PC-9 (cell line): ENCODE data around the gene BUB1B.

Experiments
- EZH2 ChIP-seq: fragments of 200-600 bp; sonication (generic); IDR thresholded peaks from 2 replicates; pipeline ENCODE4 v1.8.0; 2017; ENCODE audit warnings: antibody characterized with exemption, low read depth
- TF ChIP-seq, protein P1 (sequence below): fragments of 200-600 bp; sonication (generic); conservative IDR thresholded peaks from 2 replicates; pipeline ENCODE4 v1.6.1; 2017; ENCODE audit warnings: mixed run types, antibody characterized with exemption, mild to moderate bottlenecking, moderate library complexity

DNA sequence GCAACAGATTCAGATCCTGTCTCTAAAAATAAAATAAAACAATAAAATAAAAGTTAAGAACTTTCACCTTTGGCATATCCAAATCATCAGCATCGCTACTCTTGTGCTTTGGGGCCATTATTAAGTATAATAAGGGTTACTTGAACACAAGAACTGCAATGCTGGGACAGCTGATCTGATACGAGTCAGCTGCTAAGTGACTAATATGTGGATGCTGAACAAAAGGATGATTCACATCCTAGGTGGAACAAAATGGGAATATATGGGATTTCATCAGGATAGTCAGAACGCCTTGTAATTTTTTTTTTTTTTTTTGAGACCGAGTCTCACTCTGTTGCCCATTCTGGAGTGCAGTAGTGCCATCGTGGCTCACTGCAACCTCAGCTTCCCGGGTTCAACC is 29.7 kb downstream of the BUB1B start:
- TF ChIP-seq, protein P1, sequence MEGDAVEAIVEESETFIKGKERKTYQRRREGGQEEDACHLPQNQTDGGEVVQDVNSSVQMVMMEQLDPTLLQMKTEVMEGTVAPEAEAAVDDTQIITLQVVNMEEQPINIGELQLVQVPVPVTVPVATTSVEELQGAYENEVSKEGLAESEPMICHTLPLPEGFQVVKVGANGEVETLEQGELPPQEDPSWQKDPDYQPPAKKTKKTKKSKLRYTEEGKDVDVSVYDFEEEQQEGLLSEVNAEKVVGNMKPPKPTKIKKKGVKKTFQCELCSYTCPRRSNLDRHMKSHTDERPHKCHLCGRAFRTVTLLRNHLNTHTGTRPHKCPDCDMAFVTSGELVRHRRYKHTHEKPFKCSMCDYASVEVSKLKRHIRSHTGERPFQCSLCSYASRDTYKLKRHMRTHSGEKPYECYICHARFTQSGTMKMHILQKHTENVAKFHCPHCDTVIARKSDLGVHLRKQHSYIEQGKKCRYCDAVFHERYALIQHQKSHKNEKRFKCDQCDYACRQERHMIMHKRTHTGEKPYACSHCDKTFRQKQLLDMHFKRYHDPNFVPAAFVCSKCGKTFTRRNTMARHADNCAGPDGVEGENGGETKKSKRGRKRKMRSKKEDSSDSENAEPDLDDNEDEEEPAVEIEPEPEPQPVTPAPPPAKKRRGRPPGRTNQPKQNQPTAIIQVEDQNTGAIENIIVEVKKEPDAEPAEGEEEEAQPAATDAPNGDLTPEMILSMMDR: no peak
- no peak for TF ChIP-seq EZH2
